Ovary (tissue), 3 donors: Measurements from ENCODE around the gene SESN3.

Experiments
- CTCF ChIP-seq, 3 donors: fragments of 450-650 bp in 2 of 3; fragments of 200-600 bp in 1 of 3; IDR thresholded peaks; one replicate each; pipeline versions ENCODE4 v1.5.1 to v1.8.0; 2016 to 2022; ENCODE audit warnings: antibody characterized with exemption in 3 of 3, mild to moderate bottlenecking in 1 of 3
- EP300 ChIP-seq: sonication (generic); formaldehyde crosslinking; IDR thresholded peaks from one replicate; pipeline ENCODE4 v1.6.1; 2017; ENCODE audit warnings: antibody characterized with exemption
- POLR2A ChIP-seq: fragments of 450-650 bp; IDR thresholded peaks from one replicate; pipeline ENCODE4 v1.6.1; 2017; ENCODE audit warnings: antibody characterized with exemption, mild to moderate bottlenecking, moderate library complexity
- donor health status: DM: no; HTN: no; CAD: no.

DNA sequence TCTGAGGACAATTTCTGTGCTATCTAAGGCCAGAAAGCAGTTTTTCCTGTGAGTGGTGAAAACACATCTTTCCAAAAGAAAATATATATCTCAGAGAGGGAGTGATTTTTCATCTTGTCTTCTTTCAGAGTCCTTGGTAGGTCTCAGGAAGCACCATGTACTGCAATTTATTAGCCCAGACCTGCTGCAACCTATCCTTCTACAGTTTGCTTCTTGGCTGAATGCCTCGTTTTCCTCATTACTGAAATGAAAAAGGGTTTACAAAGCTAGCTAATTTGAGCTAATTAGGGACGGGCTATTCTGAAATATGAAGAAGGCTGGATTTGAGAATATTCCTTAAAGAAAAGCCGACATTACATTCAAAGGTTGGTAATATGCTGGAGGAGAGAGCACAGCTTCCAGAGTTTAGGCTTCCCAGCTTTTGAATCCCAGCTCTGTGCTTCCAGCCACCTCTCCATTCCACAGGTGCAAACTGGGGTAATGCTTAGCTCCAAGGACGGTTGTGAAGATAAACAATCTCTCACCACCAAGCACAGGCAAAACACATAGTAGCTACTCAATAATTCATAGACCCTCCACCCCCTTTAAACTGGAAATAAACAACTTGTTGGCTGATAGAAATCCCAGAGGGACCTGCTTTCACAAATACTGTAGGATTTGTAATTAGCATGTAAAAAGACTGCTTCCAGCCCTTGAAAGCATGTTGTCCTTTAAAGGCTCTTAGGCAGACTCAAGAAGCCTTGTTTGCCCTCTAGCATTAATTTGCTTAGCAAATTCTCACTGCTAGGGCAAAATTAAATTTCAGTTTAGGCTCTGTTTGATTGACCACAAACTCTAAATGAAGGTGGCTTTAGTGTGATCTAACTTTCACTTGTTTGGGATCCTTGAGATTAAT is 24.5 kb upstream of the SESN3 start:
- TF ChIP-seq CTCF (IDR thresholded peaks at IDR 0.05): no peak
- no peak for TF ChIP-seq POLR2A
- no peak for TF ChIP-seq EP300
